ENCODE data around the gene ETS1.
A peak's percentile ranks its signal among the peaks of the same experiment; 100 is the strongest.

The ETS1 gene

GRCh38 chr11:128625326-128625725, 38.0 kb upstream of the ETS1 start:
- no peak for DNase-seq (ENCODE audit: low spot score)
- no peak overlapping the region for H3K27ac ChIP-seq
- ChIA-PET CTCF (no interaction called here), POLR2A (ENCODE audit: low non-redundant PET) (no interaction called here)
- no peak for TF ChIP-seq CTCF (conservative IDR thresholded peaks at IDR 0.05; ENCODE audit: low read depth)

- no peak for DNase-seq (ENCODE audit: low spot score)
- no peak for TF ChIP-seq CTCF (conservative IDR thresholded peaks at IDR 0.05; ENCODE audit: low read depth)
- ChIA-PET CTCF (interaction anchor here (0.7 kb wide), 1 partner anchor 34 kb away, joined by 3 read pairs; no protein-coding TSS in a partner anchor), POLR2A (ENCODE audit: low non-redundant PET) (no interaction called here)
- H3K27ac ChIP-seq: no peak overlapping the region
These were observed 37.2 kb upstream of the ETS1 start for GRCh38 chr11:128624269-128625175.

GRCh38 chr11:128623091-128623490, 35.7 kb upstream of the ETS1 start:
- TF ChIP-seq CTCF (conservative IDR thresholded peaks at IDR 0.05; ENCODE audit: low read depth): no peak
- ChIA-PET CTCF (no interaction called here), POLR2A (ENCODE audit: low non-redundant PET) (no interaction called here)
- H3K27ac ChIP-seq: no peak overlapping the region
- no peak for DNase-seq (ENCODE audit: low spot score)

- POLR2A ChIA-PET (ENCODE audit: low non-redundant PET): no interaction called here
- DNase-seq (ENCODE audit: low spot score): peak; percentile 17
- no peak for TF ChIP-seq CTCF (conservative IDR thresholded peaks at IDR 0.05; ENCODE audit: low read depth)
- no peak overlapping the region for H3K27ac ChIP-seq
- CTCF ChIA-PET: interaction anchor here (0.7 to 1.0 kb wide), 2 partner anchors 8 to 1077 kb away, joined by 4 read pairs; no protein-coding TSS in a partner anchor
These were observed 34.5 kb upstream of the ETS1 start for GRCh38 chr11:128621601-128622501.

GRCh38 chr11:128620309-128621100, 33.1 kb upstream of the ETS1 start:
- CTCF ChIA-PET: interaction anchor here (1.0 kb wide), 1 partner anchor 10 kb away, joined by 4 read pairs; no protein-coding TSS in a partner anchor
- TF ChIP-seq CTCF (conservative IDR thresholded peaks at IDR 0.05; ENCODE audit: low read depth): no peak
- POLR2A ChIA-PET (ENCODE audit: low non-redundant PET): no interaction called here
- H3K27ac ChIP-seq: no peak overlapping the region
- DNase-seq (ENCODE audit: low spot score): no peak
